GM12878 (cell line): ENCODE results near the gene TGFB2. TPM values are rescaled to one million over a fixed set of nuclear protein-coding genes. Genes with fewer than 3 reads are reported as not detected.

Source experiments
- ATAC-seq: fragments of 200-7000 bp; cut with Tn5 transposase; 3 replicates; pipeline ENCODE4 v1.9.1; 2020; ENCODE audit warnings: mild to moderate bottlenecking, moderate library complexity
- BruUV-seq: library from RNA; stranded (reverse); fragments of 400-500 nt; replicated peaks from 2 replicates; lab custom pipeline; 2021; lab: Mats Ljungman, UMichigan
- CTCF ChIA-PET: fragments of 300-600 bp; sonication (Branson Sonifier 250); formaldehyde crosslinking; extraction: SDS; loops from one replicate; lab custom pipeline; 2021; ENCODE audit warnings: inconsistent platforms; lab: Yijun Ruan, JAX
- POLR2A ChIA-PET: fragments of 350-600 bp; formaldehyde crosslinking; extraction: SDS; loops from one replicate; lab custom pipeline; 2021; ENCODE audit warnings: inconsistent platforms; lab: Charles Lee
- RAD21 ChIA-PET: fragments of 300-600 bp; sonication (Branson Sonifier 250); formaldehyde crosslinking; loops from one replicate; lab custom pipeline; 2023; ENCODE audit warnings: antibody characterized with exemption; ENCODE audit not compliant: unreplicated experiment; lab: Charles Lee
- SMC1A ChIA-PET: fragments of 300-600 bp; sonication (Branson Sonifier 250); formaldehyde crosslinking; loops from one replicate; lab custom pipeline; 2023; ENCODE audit not compliant: unreplicated experiment, uncharacterized antibody; lab: Charles Lee
- DNase-seq: peaks from one replicate; pipeline ENCODE4 v3.0.0-alpha.2; 2011; ENCODE audit warnings: low read depth, low spot score
- FAIRE-seq: peaks from 3 replicates; lab custom pipeline; 2011; peaks lifted over from hg19 to GRCh38; lab: Jason Lieb, UNC
- H2AFZ ChIP-seq: 2 replicates; pipeline ENCODE4 v1.6.0; 2011; ENCODE audit warnings: low read depth, low read length, control low read depth; ENCODE audit not compliant: control insufficient read depth
- H3K27ac ChIP-seq: 2 replicates; pipeline ENCODE4 v1.5.1; 2011; ENCODE audit warnings: control low read depth; ENCODE audit not compliant: control insufficient read depth, insufficient read depth
- H3K27me3 ChIP-seq, 2 experiments: replicated peaks in 1 of 2; 2 replicates each; pipeline versions ENCODE4 v1.6.0 to v1.6.1; 2011; ENCODE audit warnings: low read length in 1 of 2; ENCODE audit not compliant: control insufficient read depth in 2 of 2, insufficient read depth in 2 of 2
- H3K36me3 ChIP-seq, 2 experiments: 2 replicates each; pipeline ENCODE4 v1.5.1; 2011; ENCODE audit warnings: low read length in 1 of 2; ENCODE audit not compliant: control insufficient read depth in 2 of 2, insufficient read depth in 2 of 2
- H3K4me1 ChIP-seq: 2 replicates; pipeline ENCODE4 v1.6.1; 2011; ENCODE audit warnings: mild to moderate bottlenecking, low read length, moderate library complexity, mixed read lengths; ENCODE audit not compliant: control insufficient read depth, insufficient read depth
- H3K4me2 ChIP-seq: 2 replicates; pipeline ENCODE4 v1.6.0; 2011; ENCODE audit warnings: control low read depth; ENCODE audit not compliant: control insufficient read depth, insufficient read depth
- H3K4me3 ChIP-seq: fragments of 200-600 bp; sonication (generic); 2 replicates; pipeline ENCODE4 v1.5.1; 2016
- H3K79me2 ChIP-seq: 2 replicates; pipeline ENCODE4 v1.6.0; 2011; ENCODE audit warnings: low read length; ENCODE audit not compliant: control insufficient read depth, insufficient read depth
- H3K9ac ChIP-seq: 2 replicates; pipeline ENCODE4 v1.8.0; 2011; ENCODE audit warnings: low read length, control low read depth, mixed read lengths; ENCODE audit not compliant: control insufficient read depth, insufficient read depth
- H3K9me3 ChIP-seq: replicated peaks from 3 replicates; pipeline ENCODE4 v1.5.1; 2011; ENCODE audit warnings: mild to moderate bottlenecking, low read length; ENCODE audit not compliant: control insufficient read depth, insufficient read depth
- H4K20me1 ChIP-seq: 2 replicates; pipeline ENCODE4 v1.6.0; 2011; ENCODE audit not compliant: control insufficient read depth, insufficient read depth
- ASH2L ChIP-seq: fragments of 300-600, 200-600 bp; sonication (generic); IDR thresholded peaks from 2 replicates; pipeline ENCODE4 v1.6.1; 2017; ENCODE audit warnings: low read depth, mild to moderate bottlenecking, borderline replicate concordance
- HDGF ChIP-seq: fragments of 450-650 bp; IDR thresholded peaks from 2 replicates; pipeline ENCODE4 v1.6.1; 2016; ENCODE audit warnings: antibody characterized with exemption
- IRF4 ChIP-seq: IDR thresholded peaks from 2 replicates; pipeline ENCODE4 v1.6.1; 2011; ENCODE audit warnings: low read depth, low read length
- LARP7 ChIP-seq: fragments of 450-650 bp; IDR thresholded peaks from 2 replicates; pipeline ENCODE4 v1.6.1; 2017; ENCODE audit warnings: mild to moderate bottlenecking
- MEF2A ChIP-seq: IDR thresholded peaks from 2 replicates; pipeline ENCODE4 v1.6.1; 2011; ENCODE audit warnings: low read depth, mild to moderate bottlenecking, low read length, moderate library complexity; ENCODE audit not compliant: insufficient read depth
- NR2F1 ChIP-seq: fragments of 450-650 bp; conservative IDR thresholded peaks from 2 replicates; pipeline ENCODE4 v1.6.1; 2017; ENCODE audit warnings: mild to moderate bottlenecking
- NRF1 ChIP-seq: conservative IDR thresholded peaks from 2 replicates; pipeline ENCODE4 v1.6.1; 2011; ENCODE audit warnings: mild to moderate bottlenecking, low read depth, low read length, improper control_type of control experiment
- PAX5 ChIP-seq: IDR thresholded peaks from 2 replicates; pipeline ENCODE4 v1.6.1; 2011; ENCODE audit warnings: low read depth, low read length, borderline replicate concordance
- RAD21 ChIP-seq: IDR thresholded peaks from 2 replicates; pipeline ENCODE4 v1.6.1; 2011; ENCODE audit warnings: mild to moderate bottlenecking, low read depth, low read length, moderate library complexity; ENCODE audit not compliant: insufficient read depth
- RELA ChIP-seq: fragments of 450-650 bp; IDR thresholded peaks from 2 replicates; pipeline ENCODE4 v1.8.0; 2014; ENCODE audit warnings: borderline replicate concordance; ENCODE audit not compliant: partially characterized antibody
- SIN3A ChIP-seq: IDR thresholded peaks from 2 replicates; pipeline ENCODE4 v1.6.1; 2012; ENCODE audit warnings: low read depth, low read length, improper control_type of control experiment
- SMAD5 ChIP-seq: IDR thresholded peaks from 2 replicates; pipeline ENCODE4 v1.6.1; 2016; ENCODE audit warnings: antibody characterized with exemption, low read depth
- SMC3 ChIP-seq: IDR thresholded peaks from 2 replicates; pipeline ENCODE4 v1.6.1; 2011; ENCODE audit warnings: low read length, improper control_type of control experiment, borderline replicate concordance
- SUPT20H ChIP-seq: IDR thresholded peaks from 2 replicates; pipeline ENCODE4 v1.6.1; 2011; ENCODE audit warnings: low read depth, mild to moderate bottlenecking, low read length, moderate library complexity, borderline replicate concordance; ENCODE audit not compliant: control insufficient read depth
- TAF1 ChIP-seq: IDR thresholded peaks from 2 replicates; pipeline ENCODE4 v1.6.1; 2011; ENCODE audit warnings: mild to moderate bottlenecking, low read depth, low read length, borderline replicate concordance
- TBL1XR1 ChIP-seq: IDR thresholded peaks from 2 replicates; pipeline ENCODE4 v1.6.1; 2012; ENCODE audit warnings: low read depth, low read length, improper control_type of control experiment
- WGBS: methylation state at CpG from one replicate; pipeline ENCODE4 v1.1.6; 2016; ENCODE audit warnings: low lambda C conversion rate; ENCODE audit not compliant: insufficient replicate concordance, insufficient coverage; ENCODE audit errors: missing lambda C conversion rate; 5-methylcytosine and 5-hydroxymethylcytosine counted together
- in situ Hi-C: fragments of 300-500 bp; cut with MboI; formaldehyde crosslinking; loops from 9 replicates; pipeline ENCODE4 v1.14.3; 2018; ENCODE audit warnings: mixed read lengths
- intact Hi-C: fragments of 100-400 bp; cut with micrococcal nuclease; formaldehyde crosslinking; loops from one replicate; pipeline ENCODE4 v1.14.2; 2022; ENCODE audit not compliant: unreplicated experiment
- polyA plus RNA-seq, 11 experiments: library from polyadenylated mRNA; depleted of rRNA in 4 of 11; unstranded in 6 of 11; stranded (reverse) in 5 of 11; fragments of >200 nt; fragmentation: Nextera tagmentation in 4 of 11; fragmentation: Illumina TruSeq in 1 of 11; extraction: Ambion mirVana in 4 of 11; extraction: Trizol in 1 of 11; gene quantifications; 1 replicate in 1 of 11; 2 replicates in 10 of 11; pipeline versions ENCODE4 v1.2.1 to v1.2.3, GENCODE V29; 2011 to 2016; ENCODE audit warnings: inconsistent platforms in 2 of 11, missing spikeins in 2 of 11, low read depth in 1 of 11
- total RNA-seq, 4 experiments: library from RNA; depleted of rRNA in 3 of 4; stranded (reverse); fragments of >200 nt in 3 of 4; fragmentation: Illumina TruSeq in 1 of 4; extraction: Trizol in 1 of 4; gene quantifications; 2 replicates each; pipeline versions ENCODE4 v1.2.1 to v1.2.3, GENCODE V29; 2013 to 2021

TGFB2 gene
- total and polyA plus RNA-seq, 10 of the 15 experiments (the other 5 are each of a cell fraction or from before 2014, with no cell fraction given): 0.03 to 0.11 (median 0.04) TPM; not detected in 6

DNA sequence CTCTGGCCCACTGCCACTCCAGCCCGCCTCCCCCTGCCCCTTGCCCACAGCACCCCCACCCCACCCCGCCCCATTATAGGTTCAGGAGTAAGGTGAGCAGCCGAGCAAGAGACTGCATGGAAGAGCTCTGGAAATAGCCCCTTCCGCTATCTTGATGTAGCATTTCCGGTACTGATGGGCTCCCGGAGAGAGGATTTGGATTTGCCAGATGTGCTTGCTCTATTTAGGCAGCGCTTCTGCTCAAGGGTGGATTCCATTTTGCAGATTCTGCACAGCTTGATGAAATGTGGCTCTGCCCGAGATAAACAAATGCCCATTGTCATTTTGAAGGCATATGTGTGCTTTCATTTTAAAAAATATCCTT lies 6.9 kb downstream of the TGFB2 start (continued):
- TF ChIP-seq RELA (no peak), TAF1 (no peak)

DNA sequence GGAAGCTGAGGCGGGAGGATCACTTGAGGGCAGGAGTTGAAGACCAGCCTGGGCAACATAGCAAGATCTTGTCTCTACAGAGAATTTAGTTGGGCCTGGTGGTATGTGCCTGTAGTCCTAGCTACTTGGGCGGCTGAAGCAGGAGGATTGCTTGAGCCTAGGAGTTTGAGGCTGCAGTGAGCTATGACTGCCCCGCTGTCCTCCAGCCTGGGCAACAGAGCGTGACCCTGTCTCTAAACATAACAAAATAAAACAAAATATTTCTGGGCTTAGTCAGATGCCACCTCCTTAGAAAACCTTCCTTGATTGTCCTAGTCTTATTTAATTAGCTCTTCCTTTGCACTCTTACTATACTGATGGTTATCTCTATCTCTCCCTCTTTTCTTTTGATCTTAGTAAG lies 8.5 kb downstream of the TGFB2 start:
- Histone ChIP-seq H4K20me1 (no peaks in the 10 kb centered on the region), H3K4me3 (no peak overlapping the region), H3K9ac (no peak overlapping the region), H3K36me3 (no peaks in the 10 kb centered on the region), H2AFZ (no peak overlapping the region), H3K4me1 (peaks cover 2% of the 10 kb centered on the region; the same call in 1 of the 2 replicates), H3K79me2 (no peaks in the 10 kb centered on the region), H3K4me2 (no peak overlapping the region), H3K27me3 (peaks cover 0 to 4% of the 10 kb centered on the region in 2 experiments; a peak in 1 of 4 replicates), H3K9me3 (no peaks in the 10 kb centered on the region), H3K27ac (no peak overlapping the region)
- RAD21 ChIA-PET: no interaction called here
- TF ChIP-seq TBL1XR1 (no peak), PAX5 (0 out of 2 replicates have a peak, but pooled peaks have one; percentile 28), SMAD5 (no peak)
- SMC1A ChIA-PET: no interaction called here
- in situ Hi-C loops: no loop called here
- FAIRE-seq: no peak
- DNase-seq: no peak
- no peak for ATAC-seq
- CTCF ChIA-PET: interaction anchor here (0.6 to 2.2 kb wide), 4 partner anchors 14 to 713 kb away, joined by 3 to 6 read pairs (median 3); partner anchors contain the start of gene RRP15
- 79% methylated on average over 4 of the region's 4 CpGs for WGBS
- no TSS peak for BruUV-seq
- POLR2A ChIA-PET: no interaction called here
- intact Hi-C loops: no loop called here

DNA sequence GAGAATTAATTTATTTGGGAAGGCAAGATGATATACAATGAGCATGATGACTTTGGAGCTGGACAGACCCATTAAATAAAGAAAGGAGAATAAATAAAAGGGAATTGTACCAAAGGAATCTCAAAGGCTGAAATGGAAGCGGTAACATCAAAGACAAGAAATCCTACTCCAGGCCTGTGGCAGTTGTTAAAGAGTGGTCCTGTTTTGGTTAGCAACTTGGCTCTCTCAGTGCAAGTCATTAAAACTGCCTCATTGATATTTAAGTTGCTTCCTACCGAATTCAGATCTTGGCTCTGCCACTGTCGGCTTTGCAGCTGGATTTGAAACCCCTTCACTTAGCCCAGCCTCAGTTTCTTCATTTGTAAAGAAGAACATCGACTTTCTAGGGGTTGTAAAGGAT lies 10.1 kb downstream of the TGFB2 start:
- no peak overlapping the region for H3K4me2 ChIP-seq
- TF ChIP-seq NRF1 (no peak), PAX5 (no peak), SMC3 (no peak), MEF2A (no peak), LARP7 (no peak), TAF1 (no peak), SUPT20H (no peak), ASH2L (no peak), SIN3A (no peak), IRF4 (no peak), RAD21 (no peak), NR2F1 (no peak), HDGF (no peak)
- 57% methylated on average over 4 of the region's 4 CpGs for WGBS
- ChIA-PET POLR2A (no interaction called here), SMC1A (no interaction called here), CTCF (no interaction called here), RAD21 (no interaction called here)
- no peak overlapping the region for H3K9ac ChIP-seq
- no peaks in the 10 kb centered on the region for H3K27me3 ChIP-seq
- H4K20me1 ChIP-seq: no peaks in the 10 kb centered on the region
- H3K27ac ChIP-seq: no peak overlapping the region
- intact Hi-C loops (no loop called here), in situ Hi-C loops (no loop called here)
- H3K79me2 ChIP-seq: no peaks in the 10 kb centered on the region
- no peak overlapping the region for H2AFZ ChIP-seq
- BruUV-seq: no TSS peak
- no peak overlapping the region for H3K4me3 ChIP-seq
- DNase-seq (no peak), FAIRE-seq (no peak), ATAC-seq (no peak)
- no peaks in the 10 kb centered on the region for H3K9me3 ChIP-seq
- peaks cover 2% of the 10 kb centered on the region; the same call in 1 of the 2 replicates for H3K4me1 ChIP-seq
- H3K36me3 ChIP-seq: no peaks in the 10 kb centered on the region
